Heart right ventricle (tissue), 16 donors: ENCODE data around the gene OR4E1. TPM values are rescaled to one million over a fixed set of nuclear protein-coding genes. Genes with fewer than 3 reads are reported as not detected.

Source experiments
- ATAC-seq, 8 donors: fragments of 200-7000 bp; cut with Tn5 transposase; one replicate each; pipeline ENCODE4 v1.9.1; 2020; ENCODE audit warnings: mild to moderate bottlenecking in 8 of 8, moderate library complexity in 8 of 8, moderate number of reproducible peaks in 1 of 8
- DNase-seq, 2 donors: peaks; one replicate each; pipeline ENCODE4 v3.0.0-alpha.2; 2020
- H3K27ac ChIP-seq, 10 donors: fragments of 200-600 bp; sonication (generic) in 2 of 10; one replicate each; pipeline versions ENCODE4 v1.5.0 to v1.8.0; 2020 to 2022; ENCODE audit warnings: mild to moderate bottlenecking in 3 of 10
- H3K27me3 ChIP-seq, 7 donors: fragments of 200-600 bp; one replicate each; pipeline ENCODE4 v1.8.0; 2021 to 2022; ENCODE audit warnings: mild to moderate bottlenecking in 2 of 7
- H3K36me3 ChIP-seq, 9 donors: fragments of 200-600 bp; sonication (generic) in 1 of 9; one replicate each; pipeline versions ENCODE4 v1.5.0 to v1.8.0; 2020 to 2022; ENCODE audit warnings: mild to moderate bottlenecking in 2 of 9
- H3K4me1 ChIP-seq, 9 donors: fragments of 200-600 bp; sonication (generic) in 1 of 9; one replicate each; pipeline versions ENCODE4 v1.5.0 to v1.8.0; 2020 to 2022; ENCODE audit warnings: mild to moderate bottlenecking in 4 of 9
- H3K4me3 ChIP-seq, 10 donors: fragments of 200-600 bp; sonication (generic) in 2 of 10; one replicate each; pipeline versions ENCODE4 v1.5.0 to v1.8.0; 2020 to 2022; ENCODE audit warnings: mild to moderate bottlenecking in 7 of 10, moderate library complexity in 2 of 10
- H3K9me3 ChIP-seq, 11 donors: fragments of 200-600 bp in 10 of 11; sonication (generic) in 2 of 11; one replicate each; pipeline versions ENCODE4 v1.5.0 to v1.8.0; 2013 to 2022; ENCODE audit warnings: mild to moderate bottlenecking in 2 of 11, control low read depth in 1 of 11, moderate library complexity in 1 of 11
- WGBS, 2 donors: extraction: QIAGEN DNeasy Blood & Tissue Kit; methylation state at CpG; one replicate each; pipeline ENCODE4 v1.1.7; 2013; ENCODE audit warnings: inconsistent platforms in 1 of 2; 5-methylcytosine and 5-hydroxymethylcytosine counted together
- intact Hi-C, 10 donors: fragments of 100-400 bp; cut with DNase I; formaldehyde crosslinking; loops; one replicate each; pipeline versions ENCODE4 v1.11.1 to v1.14.2; 2022
- polyA plus RNA-seq, 2 donors: library from polyadenylated mRNA; stranded (reverse); fragments of 200-250 nt; gene quantifications; one replicate each; pipeline ENCODE4 v1.2.3, GENCODE V29; 2013
- total RNA-seq, 10 donors: library from RNA; stranded (reverse); fragmentation: NEBNext Ultra II Directional in 3 of 10; extraction: Animal tissue kit (Norgen Biotek cat#: 25700) in 3 of 10; gene quantifications; one replicate each; pipeline versions ENCODE4 v1.2.1 to v1.2.4, GENCODE V29; 2021 to 2023
- TF ChIP-seq, protein P1 (sequence below), 9 donors: fragments of 200-600 bp; sonication (generic) in 2 of 9; IDR thresholded peaks; one replicate each; pipeline versions ENCODE4 v1.5.0 to v1.8.0; 2021 to 2022; ENCODE audit warnings: antibody characterized with exemption in 9 of 9, mild to moderate bottlenecking in 5 of 9, moderate library complexity in 1 of 9
- donor health status: Arrhythmogenic right ventricular cardiomyopathy.
- donor health status: ischemic (EF 13 %, LVEDD 7.1; RV severe dilation, severe dysfunction).
- donor health status: healthy with polysubstance abuse.
- donor health status: DM: no; HTN: yes; CAD: no.
- donor health status: DM: no; HTN: no; CAD: no.
- donor health status: ischemic (EF 25% LVEDD 6.9; RV normal size, moderate dysfunction).
- donor health status: ischemic (EF 25% LVEDD 5.7; RV mildly dilated, moderate dysfunction).
- donor health status: healthy.
- donor health status: DM: yes; HTN: yes; CAD: no.
- donor health status: Ischemic cardiomyopathy.
- donor health status: ischemic (EF 35%, LVEDD 5.7; RV mildly dilated, moderate dysfunction).
- donor health status: nonischemic (EF 11% LVEDD 7.7; RV severe dilation, severe dysfunction).
- donor health status: DM: yes; HTN: yes; CAD: no.
- donor health status: PGD.
- donor health status: ischemic (EF 29% LVEDD 5.4; RV normal size, mild dysfunction).
- donor health status: nonischemic (EF 23%, LVEDD 6.1; RV moderate dilation, normal function).

Gene OR4E1
- total and polyA plus RNA-seq, 12 donors = 0.06 TPM; not detected in 11

DNA sequence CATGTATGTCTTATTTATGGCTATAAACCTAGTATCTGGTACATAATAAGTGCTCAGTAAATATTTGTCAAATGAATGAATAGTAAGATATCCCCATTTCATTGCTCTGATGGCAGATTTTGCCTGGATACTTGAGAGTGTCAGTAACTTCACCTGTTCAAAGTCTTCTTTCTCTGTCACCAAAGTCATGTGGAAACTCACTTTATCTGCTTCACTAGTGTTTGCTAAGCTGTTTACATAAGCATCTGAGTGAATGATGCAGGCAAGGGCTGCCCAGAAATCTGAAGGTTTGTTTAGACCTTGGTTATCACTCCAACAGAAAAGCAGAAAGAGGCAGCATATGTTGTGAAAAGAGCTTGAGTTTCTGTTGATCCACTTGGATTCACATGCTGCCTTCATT, 4.3 kb downstream of the OR4E1 start:
- DNase-seq (no peak), ATAC-seq (no peak)
- intact Hi-C loops = no loop called here
- H3K27ac ChIP-seq = no peak overlapping the region
- no peaks in the 10 kb centered on the region for H3K4me1 ChIP-seq
- peaks cover 0 to 5% (median 0%) of the 10 kb centered on the region in 11 donors for H3K9me3 ChIP-seq
- TF ChIP-seq, protein P1, sequence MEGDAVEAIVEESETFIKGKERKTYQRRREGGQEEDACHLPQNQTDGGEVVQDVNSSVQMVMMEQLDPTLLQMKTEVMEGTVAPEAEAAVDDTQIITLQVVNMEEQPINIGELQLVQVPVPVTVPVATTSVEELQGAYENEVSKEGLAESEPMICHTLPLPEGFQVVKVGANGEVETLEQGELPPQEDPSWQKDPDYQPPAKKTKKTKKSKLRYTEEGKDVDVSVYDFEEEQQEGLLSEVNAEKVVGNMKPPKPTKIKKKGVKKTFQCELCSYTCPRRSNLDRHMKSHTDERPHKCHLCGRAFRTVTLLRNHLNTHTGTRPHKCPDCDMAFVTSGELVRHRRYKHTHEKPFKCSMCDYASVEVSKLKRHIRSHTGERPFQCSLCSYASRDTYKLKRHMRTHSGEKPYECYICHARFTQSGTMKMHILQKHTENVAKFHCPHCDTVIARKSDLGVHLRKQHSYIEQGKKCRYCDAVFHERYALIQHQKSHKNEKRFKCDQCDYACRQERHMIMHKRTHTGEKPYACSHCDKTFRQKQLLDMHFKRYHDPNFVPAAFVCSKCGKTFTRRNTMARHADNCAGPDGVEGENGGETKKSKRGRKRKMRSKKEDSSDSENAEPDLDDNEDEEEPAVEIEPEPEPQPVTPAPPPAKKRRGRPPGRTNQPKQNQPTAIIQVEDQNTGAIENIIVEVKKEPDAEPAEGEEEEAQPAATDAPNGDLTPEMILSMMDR (IDR thresholded peaks at IDR 0.05) = no peak
- no peaks in the 10 kb centered on the region for H3K36me3 ChIP-seq
- no peaks in the 10 kb centered on the region for H3K27me3 ChIP-seq
- H3K4me3 ChIP-seq = no peak overlapping the region

DNA sequence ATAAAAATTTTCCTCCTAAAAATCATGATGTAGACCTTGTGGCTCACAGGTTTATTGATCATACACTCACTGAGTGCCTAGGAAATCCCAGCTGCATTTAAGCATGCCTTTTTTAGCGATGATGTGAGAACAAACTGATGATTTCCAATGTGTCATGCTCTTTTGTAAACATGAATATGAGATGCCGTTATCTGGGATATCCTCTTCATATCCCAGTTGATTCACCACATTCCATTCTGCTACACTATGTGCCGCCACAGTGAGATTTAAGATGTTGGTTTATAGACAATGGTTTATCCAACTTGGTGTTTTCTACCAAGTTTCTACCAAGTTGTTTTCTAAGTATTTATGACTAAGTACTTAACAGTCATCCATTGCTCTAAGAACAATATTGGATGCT, 5.2 kb downstream of the OR4E1 start:
- Histone ChIP-seq H3K9me3 (peaks cover 0 to 8% (median 0%) of the 10 kb centered on the region in 11 donors), H3K27ac (no peak overlapping the region), H3K4me3 (no peak overlapping the region), H3K27me3 (no peaks in the 10 kb centered on the region), H3K36me3 (no peaks in the 10 kb centered on the region), H3K4me1 (no peaks in the 10 kb centered on the region)
- intact Hi-C loops = no loop called here
- WGBS, 2 donors = 73 to 77% methylated on average over 3 of the region's 3 CpGs
- DNase-seq = no peak
- TF ChIP-seq, protein P1 (IDR thresholded peaks at IDR 0.05) = no peak
- ATAC-seq = no peak

DNA sequence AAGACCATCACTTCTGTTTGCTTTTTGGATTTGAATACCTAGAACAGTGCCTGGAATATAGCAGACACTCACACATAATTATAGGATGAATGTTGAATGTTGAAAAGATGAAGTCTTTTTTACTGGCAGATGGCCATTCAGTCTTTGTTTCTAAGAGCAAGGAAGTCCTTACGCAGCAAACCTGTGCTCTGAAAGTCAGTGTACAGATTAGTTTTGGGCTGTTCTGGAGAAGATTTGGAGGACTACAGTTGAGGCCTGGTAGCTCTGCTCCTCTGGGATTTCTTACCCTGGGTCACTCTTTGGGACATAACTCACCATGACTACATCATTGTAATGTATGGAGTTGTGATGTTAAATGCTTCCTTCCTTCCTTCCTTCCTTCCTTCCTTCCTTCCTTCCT, 16.6 kb downstream of the OR4E1 start:
- intact Hi-C loops = no loop called here
- TF ChIP-seq, protein P1 (IDR thresholded peaks at IDR 0.05) = no peak

DNA sequence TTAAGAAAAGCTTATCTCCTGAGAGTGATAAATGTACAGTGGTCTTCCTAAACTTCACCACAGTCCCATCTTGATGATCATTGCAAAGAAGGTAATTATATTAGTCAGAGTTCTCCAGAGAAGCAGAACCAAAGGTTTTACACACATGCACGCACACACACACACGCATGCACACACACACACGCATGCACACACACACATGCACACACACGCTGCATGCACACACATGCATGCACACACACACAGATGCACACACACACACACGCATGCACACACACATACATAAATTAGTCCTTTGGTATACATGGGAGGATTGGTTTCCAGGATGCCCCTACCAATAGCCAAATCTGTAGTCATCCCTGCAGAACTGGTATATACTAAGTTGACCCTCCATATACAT, 19.4 kb downstream of the OR4E1 start:
- intact Hi-C loops = no loop called here
- TF ChIP-seq, protein P1 (IDR thresholded peaks at IDR 0.05) = no peak
- WGBS, 2 donors = 88 to 96% methylated on average over 5 of the region's 5 CpGs
- Histone ChIP-seq H3K9me3 (peaks cover 0 to under 1% (median 0%) of the 10 kb centered on the region in 11 donors), H3K36me3 (no peaks in the 10 kb centered on the region), H3K4me1 (peaks cover 0 to 11% (median 0%) of the 10 kb centered on the region in 9 donors), H3K4me3 (no peak overlapping the region), H3K27ac (no peak overlapping the region), H3K27me3 (no peaks in the 10 kb centered on the region)
- no peak for ATAC-seq
- no peak for DNase-seq

More for the DNA sequence above, 16.6 kb downstream of the OR4E1 start:
- DNase-seq = no peak
- Histone ChIP-seq H3K9me3 (no peaks in the 10 kb centered on the region), H3K4me1 (peaks cover 0 to 10% (median 0%) of the 10 kb centered on the region in 9 donors), H3K4me3 (no peak overlapping the region), H3K36me3 (no peaks in the 10 kb centered on the region), H3K27me3 (no peaks in the 10 kb centered on the region), H3K27ac (no peak overlapping the region)
- 48 to 100% methylated on average over 1 of the region's 1 CpG for WGBS, 2 donors
- no peak for ATAC-seq
